HG03159 (cell line): ENCODE measurements around the gene MAP3K2.
"Not testable (repeated sequence)": the region's sequence is repeated elsewhere in the genome, so short reads cannot be mapped to it uniquely, and the experiment has no call there.

Experiments
- ATAC-seq: cut with Tn5 transposase; IDR thresholded peaks from one replicate; pipeline ENCODE4 v1.9.1; 2021; ENCODE audit warnings: mild to moderate bottlenecking, moderate library complexity; ENCODE audit not compliant: unreplicated experiment

MAP3K2 gene

DNA sequence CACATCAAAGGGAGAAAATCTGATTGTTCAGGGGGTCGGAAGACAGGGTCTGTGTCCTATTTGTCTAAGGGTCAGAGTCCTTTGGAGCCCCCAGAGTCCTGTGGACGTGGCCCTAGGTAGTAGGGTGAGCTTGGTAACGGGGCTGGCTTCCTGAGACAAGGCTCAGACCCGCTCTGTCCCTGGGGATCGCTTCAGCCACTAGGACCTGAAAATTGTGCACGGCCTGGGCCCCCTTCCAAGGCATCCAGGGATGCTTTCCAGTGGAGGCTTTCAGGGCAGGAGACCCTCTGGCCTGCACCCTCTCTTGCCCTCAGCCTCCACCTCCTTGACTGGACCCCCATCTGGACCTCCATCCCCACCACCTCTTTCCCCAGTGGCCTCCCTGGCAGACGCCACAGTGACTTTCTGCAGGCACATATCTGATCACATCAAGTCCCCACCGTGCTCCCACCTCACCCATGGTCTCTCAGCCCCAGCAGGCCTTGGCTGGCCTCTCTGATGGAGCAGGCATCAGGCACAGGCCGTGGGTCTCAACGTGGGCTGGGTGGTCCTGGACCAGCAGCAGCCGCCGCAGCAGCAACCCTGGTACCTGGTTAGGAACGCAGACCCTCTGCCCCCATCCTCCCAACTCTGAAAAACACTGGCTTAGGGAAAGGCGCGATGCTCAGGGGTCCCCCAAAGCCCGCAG is 34.2 kb upstream of the MAP3K2 start:
- no peak for ATAC-seq

DNA sequence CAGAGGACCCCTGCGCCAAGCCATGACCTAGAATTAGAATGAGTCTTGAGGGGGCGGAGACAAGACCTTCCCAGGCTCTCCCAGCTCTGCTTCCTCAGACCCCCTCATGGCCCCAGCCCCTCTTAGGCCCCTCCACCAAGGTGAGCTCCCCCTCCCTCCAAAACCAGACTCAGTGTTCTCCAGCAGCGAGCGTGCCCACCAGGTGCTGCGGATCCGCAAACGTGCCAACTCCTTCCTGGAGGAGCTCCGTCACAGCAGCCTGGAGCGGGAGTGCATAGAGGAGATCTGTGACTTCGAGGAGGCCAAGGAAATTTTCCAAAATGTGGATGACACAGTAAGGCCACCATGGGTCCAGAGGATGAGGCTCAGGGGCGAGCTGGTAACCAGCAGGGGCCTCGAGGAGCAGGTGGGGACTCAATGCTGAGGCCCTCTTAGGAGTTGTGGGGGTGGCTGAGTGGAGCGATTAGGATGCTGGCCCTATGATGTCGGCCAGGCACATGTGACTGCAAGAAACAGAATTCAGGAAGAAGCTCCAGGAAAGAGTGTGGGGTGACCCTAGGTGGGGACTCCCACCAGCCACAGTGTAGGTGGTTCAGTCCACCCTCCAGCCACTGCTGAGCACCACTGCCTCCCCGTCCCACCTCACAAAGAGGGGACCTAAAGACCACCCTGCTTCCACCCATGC is 33.5 kb upstream of the MAP3K2 start:
- no peak for ATAC-seq

DNA sequence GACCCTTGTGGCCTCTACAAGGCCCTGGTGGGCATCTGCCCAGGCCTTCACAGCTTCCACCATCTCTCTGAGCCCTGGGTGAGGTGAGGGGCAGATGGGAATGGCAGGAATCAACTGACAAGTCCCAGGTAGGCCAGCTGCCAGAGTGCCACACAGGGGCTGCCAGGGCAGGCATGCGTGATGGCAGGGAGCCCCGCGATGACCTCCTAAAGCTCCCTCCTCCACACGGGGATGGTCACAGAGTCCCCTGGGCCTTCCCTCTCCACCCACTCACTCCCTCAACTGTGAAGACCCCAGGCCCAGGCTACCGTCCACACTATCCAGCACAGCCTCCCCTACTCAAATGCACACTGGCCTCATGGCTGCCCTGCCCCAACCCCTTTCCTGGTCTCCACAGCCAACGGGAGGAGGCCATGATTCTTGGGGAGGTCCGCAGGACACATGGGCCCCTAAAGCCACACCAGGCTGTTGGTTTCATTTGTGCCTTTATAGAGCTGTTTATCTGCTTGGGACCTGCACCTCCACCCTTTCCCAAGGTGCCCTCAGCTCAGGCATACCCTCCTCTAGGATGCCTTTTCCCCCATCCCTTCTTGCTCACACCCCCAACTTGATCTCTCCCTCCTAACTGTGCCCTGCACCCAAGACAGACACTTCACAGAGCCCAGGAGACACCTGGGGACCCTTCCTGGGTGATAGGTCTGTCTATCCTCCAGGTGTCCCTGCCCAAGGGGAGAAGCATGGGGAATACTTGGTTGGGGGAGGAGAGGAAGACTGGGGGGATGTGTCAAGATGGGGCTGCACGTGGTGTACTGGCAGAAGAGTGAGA is 32.5 kb upstream of the MAP3K2 start:
- ATAC-seq, result no peak

DNA sequence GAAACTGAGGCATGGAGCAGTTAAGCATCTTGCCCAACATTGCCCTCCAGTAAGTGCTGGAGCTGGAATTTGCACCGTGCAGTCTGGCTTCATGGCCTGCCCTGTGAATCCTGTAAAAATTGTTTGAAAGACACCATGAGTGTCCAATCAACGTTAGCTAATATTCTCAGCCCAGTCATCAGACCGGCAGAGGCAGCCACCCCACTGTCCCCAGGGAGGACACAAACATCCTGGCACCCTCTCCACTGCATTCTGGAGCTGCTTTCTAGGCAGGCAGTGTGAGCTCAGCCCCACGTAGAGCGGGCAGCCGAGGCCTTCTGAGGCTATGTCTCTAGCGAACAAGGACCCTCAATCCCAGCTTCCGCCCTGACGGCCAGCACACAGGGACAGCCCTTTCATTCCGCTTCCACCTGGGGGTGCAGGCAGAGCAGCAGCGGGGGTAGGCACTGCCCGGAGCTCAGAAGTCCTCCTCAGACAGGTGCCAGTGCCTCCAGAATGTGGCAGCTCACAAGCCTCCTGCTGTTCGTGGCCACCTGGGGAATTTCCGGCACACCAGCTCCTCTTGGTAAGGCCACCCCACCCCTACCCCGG is 31.8 kb upstream of the MAP3K2 start:
- ATAC-seq, result no peak

DNA sequence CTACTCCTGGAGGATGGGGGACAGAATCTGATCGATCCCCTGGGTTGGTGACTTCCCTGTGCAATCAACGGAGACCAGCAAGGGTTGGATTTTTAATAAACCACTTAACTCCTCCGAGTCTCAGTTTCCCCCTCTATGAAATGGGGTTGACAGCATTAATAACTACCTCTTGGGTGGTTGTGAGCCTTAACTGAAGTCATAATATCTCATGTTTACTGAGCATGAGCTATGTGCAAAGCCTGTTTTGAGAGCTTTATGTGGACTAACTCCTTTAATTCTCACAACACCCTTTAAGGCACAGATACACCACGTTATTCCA is 31.3 kb upstream of the MAP3K2 start:
- ATAC-seq, result no peak

DNA sequence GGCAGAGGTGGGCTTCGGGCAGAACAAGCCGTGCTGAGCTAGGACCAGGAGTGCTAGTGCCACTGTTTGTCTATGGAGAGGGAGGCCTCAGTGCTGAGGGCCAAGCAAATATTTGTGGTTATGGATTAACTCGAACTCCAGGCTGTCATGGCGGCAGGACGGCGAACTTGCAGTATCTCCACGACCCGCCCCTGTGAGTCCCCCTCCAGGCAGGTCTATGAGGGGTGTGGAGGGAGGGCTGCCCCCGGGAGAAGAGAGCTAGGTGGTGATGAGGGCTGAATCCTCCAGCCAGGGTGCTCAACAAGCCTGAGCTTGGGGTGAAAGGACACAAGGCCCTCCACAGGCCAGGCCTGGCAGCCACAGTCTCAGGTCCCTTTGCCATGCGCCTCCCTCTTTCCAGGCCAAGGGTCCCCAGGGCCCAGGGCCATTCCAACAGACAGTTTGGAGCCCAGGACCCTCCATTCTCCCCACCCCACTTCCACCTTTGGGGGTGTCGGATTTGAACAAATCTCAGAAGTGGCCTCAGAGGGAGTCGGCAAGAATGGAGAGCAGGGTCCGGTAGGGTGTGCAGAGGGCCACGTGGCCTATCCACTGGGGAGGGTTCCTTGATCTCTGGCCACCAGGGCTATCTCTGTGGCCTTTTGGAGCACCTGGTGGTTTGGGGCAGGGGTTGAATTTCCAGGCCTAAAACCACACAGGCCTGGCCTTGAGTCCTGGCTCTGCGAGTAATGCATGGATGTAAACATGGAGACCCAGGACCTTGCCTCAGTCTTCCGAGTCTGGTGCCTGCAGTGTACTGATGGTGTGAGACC is 30.7 kb upstream of the MAP3K2 start, which contains the start of gene PROC:
TSS of gene PROC (plus strand) at position 128 of the 812 bp plus-strand sequence. CDS start 1,516 bp downstream, outside the sequence.
- ATAC-seq, result no peak

DNA sequence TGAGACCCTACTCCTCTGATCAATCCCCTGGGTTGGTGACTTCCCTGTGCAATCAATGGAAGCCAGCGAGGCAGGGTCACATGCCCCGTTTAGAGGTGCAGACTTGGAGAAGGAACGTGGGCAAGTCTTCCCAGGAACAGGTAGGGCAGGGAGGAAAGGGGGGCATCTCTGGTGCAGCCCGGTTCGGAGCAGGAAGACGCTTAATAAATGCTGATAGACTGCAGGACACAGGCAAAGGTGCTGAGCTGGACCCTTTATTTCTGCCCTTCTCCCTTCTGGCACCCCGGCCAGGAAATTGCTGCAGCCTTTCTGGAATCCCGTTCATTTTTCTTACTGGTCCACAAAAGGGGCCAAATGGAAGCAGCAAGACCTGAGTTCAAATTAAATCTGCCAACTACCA is 29.6 kb upstream of the MAP3K2 start:
- ATAC-seq, result no peak

DNA sequence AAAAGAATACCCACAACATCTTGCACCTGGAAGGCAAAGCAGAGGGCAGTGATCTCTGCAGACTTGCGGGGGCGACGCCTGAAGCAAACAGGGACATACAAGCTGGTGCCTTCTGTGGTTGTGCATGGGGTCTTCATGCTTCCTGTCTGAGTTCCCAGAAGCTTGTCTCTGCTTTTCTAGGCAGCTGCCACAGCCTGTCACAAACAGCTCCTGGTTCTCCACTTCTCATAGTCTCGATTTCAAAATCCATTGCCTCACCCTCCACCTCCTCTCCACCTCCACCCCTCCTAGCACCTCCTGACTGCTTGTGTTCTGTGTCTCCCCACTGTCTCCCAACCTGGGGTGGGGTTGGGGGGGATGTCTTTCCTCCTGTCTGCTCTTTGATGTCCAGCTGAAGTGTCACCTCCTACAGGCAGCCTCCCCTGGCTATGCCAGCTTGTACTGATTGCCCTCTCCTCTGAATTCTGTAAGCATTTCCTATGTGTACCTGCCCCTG is 28.8 kb upstream of the MAP3K2 start:
- no peak for ATAC-seq

DNA sequence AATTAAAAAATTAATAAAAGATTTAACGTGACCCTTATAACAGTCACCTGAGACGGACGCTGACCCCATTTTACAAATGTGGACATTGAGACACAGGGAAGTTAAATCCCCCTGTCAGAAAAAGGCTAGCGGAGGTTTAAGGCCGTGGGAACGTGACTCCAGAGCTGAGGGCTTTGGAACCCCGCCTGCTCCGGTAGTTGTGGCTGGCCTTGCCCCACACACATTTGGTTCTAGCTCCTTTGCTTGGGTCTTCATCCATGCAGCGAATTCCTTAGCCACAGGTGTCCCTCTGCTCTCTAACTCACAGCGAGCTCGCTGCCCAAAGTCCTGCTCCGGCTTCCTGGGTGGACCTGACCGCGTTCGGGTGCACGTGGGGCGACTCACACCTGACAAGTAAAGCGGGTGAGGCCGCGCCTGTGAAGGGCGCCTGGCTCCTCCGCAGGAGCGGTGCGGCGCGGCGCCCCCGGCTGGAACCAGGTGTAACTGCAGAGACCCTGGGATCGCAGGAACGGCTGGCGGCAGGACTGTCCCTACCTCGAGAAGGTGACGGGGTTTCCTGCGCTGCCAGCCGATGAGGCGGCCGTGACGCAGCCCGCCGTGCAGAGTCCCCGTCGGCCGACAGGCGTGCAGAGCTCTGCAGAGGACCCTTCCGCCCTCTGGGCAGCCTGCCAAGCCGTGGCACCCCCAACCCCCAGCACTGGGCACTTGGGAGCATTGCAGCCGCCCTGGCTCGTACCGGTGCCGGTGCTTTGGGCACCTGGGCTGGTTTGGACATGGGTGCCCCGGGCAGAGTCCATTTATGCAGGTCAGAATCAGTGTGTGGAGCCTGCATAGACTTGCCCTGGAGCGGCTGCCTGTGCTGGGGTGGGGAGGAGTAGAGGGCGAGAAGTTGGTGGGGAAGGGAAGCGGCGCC is 28.1 kb upstream of the MAP3K2 start:
- ATAC-seq, result peak; percentile 75

DNA sequence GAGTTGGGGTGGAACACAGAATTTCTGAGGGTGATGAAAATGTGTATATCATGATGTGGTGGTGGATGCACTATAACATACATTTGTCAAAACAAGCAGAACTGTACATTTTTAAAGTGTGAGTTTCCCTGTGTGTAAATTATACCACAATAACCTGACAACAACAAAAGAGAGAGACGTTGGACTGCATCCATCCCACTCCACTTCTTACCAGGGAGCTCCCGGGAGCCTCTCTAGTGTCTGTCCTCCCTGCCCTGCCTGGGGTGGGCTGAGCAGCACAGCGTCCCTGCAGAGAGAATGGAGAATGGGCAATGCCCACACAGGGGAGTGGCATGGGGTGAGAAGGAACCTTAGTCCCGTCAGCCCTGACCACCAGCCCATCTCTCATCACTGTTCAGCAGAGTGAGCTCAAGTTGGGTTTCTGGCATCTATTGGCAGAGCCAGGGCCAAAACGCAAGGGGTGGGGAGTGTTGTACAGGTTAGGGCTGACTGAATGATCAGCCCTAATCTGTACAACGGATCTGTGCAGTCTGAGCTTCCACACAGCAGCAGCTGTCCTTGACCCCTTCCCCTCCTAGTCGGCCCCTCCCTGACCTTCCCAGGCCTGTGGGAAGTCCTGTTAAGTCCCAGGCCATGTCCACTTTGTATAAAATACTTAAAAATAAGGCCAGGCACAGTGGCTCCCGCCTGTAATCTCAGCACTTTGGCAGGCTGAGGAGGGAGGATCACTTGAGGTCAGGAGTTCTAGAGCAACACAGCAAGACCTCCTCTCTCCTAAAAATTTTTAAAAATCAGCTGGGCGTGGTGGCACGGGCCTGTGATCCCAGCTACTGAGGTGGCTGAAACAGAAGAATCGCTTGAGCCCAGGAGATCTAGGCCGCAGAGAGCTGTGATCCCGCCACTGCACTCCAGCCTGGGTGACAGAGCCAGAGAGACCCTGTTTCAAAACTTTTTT is 27.1 kb upstream of the MAP3K2 start:
- ATAC-seq, result no peak

DNA sequence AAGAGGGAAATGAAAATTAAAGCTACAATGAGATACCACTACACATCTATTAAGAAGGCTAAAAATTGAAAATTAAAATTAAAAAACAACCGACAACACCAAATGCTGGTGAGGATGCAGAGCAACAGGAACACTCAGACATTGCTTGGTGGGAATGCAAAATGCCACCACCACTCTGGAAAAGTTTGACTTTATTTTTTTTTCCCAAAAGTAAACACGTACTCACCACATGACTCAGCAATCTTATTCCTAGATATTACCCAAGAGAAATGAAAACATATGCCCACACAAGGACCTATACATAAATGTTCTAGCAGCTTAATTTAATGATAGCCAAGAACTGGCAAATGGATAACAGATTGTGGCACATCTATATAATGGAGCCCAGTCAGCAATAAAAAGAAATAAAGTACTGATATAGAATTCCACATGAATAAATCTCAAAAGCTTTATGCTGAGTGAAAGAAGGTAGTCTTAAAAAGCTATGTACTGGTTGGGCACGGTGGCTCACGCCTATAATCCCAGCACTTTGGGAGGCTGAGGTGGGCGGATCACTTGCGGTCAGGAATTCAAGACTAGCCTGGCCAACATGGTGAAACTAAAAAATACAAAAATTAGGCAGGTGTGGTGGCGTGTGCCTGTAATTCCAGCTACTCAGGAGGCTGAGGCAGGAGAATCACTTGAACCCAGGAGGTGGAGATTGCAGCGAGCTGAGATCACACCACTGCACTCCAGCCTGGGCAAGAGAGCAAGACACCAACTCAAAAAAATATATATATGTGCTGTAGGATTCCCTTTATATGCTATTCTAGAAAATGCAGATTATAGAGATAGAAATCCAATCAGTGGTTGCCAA is 26.2 kb upstream of the MAP3K2 start:
- ATAC-seq, result no peak

DNA sequence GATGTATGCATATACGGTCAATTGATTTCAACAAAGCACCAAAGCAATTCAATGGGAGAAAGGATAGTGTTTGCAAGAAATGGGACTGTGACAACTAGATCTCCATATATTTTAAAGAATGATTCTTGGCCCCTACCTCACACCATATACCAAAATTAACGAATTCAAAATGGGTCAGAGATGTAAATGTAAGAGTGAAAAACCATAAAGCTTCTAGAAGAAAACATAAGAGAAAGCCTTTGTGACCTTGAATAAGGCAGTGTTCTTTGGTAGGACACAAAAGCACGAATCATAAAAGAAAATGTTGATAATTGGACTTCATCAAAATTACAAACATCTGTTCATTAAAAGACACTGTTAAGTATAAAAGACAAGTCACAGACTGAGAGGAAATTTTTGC is 25.4 kb upstream of the MAP3K2 start:
- no peak for ATAC-seq

DNA sequence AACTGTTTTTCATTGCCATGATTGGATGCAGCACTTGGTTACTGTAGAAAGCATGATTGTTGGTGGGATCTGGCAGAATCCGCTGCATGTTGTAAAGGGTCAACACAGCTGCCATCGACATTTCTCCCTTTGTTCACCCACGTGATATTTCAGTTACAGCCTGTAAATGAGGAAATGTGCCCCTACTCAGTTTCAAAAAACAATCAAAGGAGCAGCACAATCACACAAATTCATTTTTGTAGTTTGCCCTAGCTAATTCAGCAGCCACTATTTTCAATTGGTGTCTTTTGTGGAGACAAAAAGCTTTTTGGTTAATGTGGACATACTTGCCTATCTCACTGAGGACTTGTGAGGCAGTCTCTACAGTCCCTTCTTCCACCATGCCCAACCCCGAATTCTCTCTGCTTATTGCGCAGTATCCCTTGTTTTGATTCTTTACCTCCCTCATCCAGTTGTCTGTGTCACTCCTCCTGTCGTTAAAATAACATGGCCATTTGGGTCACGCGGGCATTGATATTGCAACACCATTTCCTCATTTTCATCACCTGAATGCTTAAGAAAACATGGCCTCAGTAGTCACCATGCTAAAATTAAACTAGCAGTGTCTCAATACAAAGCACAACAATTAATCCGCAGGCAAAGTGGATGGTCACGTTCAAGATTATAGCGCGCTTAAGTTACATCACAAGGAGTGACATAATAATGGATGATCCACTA is 24.0 kb upstream of the MAP3K2 start:
- no peak for ATAC-seq

DNA sequence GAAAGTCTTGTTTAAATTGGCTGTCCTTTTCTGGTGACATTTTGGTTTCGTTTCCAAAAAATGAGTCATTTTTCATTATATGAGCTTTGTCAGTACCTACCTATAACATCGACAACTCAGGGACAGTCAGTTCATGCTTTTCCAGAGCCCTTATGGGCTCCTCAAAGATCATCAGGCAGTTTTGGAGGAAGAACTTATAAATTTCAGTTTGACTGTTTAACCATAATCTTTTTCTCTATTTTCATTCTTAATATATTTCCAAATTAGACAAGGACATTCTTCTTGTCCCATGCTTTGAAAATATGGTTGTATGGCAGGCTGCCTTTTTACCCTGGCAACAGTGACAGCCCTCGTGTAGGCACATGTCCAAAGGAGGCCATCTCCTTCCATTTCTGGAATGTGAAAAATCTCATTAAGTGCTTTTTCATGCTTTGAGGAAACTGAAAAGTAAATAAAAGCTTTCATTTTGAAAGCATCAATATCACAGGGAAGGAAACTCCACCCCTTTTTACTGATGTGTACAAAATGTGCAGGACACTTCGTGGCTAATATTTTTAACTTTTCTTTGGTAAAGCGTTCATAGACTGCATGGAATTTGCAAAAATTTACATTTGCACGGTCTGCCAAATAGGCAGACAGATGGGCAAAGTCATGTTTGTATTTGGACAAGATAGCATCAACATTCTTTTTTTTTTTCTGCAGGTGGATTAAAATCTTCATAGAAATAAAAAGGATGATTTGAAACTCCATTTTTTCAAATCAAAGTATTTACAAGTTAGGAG is 23.3 kb upstream of the MAP3K2 start:
- ATAC-seq, result peak; percentile 45

DNA sequence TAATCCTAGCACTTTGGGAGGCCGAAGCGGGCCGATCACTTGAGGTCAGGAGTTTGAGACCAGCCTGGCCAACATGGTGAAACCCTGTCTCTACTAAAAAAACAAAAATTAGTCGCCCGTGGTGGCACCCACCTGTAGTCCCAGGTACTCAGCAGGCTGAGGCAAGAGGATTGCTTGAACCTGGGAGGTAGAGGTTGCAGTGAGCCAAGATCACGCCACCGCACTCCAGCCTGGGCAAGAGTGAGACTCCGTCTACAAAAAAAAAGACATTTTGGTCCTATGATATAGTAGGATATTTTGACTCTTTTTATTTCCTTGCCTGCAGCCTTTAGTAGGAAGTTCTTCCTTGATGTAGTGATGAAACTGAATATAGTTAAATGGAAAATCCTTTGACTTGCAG is 21.9 kb upstream of the MAP3K2 start:
- ATAC-seq, result not testable (repeated sequence)

DNA sequence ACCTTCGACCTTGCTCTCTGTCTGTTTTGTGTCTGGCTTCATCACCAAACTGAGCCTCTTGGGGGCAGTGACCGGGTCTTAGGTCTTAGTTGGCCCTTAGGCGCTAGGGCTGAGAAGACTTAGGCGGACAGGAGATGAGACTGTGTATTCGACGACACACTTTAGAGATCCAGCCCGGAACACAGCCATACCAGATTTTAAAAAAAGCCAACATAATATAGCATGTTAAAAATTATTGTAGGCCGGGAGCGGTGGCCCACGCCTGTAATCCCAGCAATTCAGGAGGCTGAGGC is 21.0 kb upstream of the MAP3K2 start:
- no peak for ATAC-seq
